ENCODE measurements around the gene CADPS2.
"Not testable (repeated sequence)": the region's sequence is repeated elsewhere in the genome, so short reads cannot be mapped to it uniquely, and the experiment has no call there.

- TF ChIP-seq, protein P1, sequence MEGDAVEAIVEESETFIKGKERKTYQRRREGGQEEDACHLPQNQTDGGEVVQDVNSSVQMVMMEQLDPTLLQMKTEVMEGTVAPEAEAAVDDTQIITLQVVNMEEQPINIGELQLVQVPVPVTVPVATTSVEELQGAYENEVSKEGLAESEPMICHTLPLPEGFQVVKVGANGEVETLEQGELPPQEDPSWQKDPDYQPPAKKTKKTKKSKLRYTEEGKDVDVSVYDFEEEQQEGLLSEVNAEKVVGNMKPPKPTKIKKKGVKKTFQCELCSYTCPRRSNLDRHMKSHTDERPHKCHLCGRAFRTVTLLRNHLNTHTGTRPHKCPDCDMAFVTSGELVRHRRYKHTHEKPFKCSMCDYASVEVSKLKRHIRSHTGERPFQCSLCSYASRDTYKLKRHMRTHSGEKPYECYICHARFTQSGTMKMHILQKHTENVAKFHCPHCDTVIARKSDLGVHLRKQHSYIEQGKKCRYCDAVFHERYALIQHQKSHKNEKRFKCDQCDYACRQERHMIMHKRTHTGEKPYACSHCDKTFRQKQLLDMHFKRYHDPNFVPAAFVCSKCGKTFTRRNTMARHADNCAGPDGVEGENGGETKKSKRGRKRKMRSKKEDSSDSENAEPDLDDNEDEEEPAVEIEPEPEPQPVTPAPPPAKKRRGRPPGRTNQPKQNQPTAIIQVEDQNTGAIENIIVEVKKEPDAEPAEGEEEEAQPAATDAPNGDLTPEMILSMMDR (conservative IDR thresholded peaks at IDR 0.05 in 1 of 2, IDR thresholded peaks at IDR 0.05 in 1 of 2; ENCODE audit: extremely low read depth in 1 of 2, insufficient read depth in 1 of 2, low read depth in 1 of 2, low read length in 2 of 2) = not testable (repeated sequence)
- not testable (repeated sequence) for TF ChIP-seq EZH2 (IDR thresholded peaks at IDR 0.05; ENCODE audit: borderline replicate concordance, low read length)
Measured at GRCh38 chr7:122681186-122681585, 205.1 kb downstream of the CADPS2 start.
